Heart left ventricle (tissue), 16 donors: ENCODE data around the gene TRMT11. TPM values are rescaled to one million over a fixed set of nuclear protein-coding genes. Genes with fewer than 3 reads are reported as not detected.

Source experiments
- ATAC-seq, 4 donors: fragments of 200-7000 bp; cut with Tn5 transposase; one replicate each; pipeline ENCODE4 v1.9.1; 2020 to 2022; ENCODE audit warnings: moderate library complexity in 4 of 4, mild to moderate bottlenecking in 3 of 4, moderate number of reproducible peaks in 1 of 4
- DNase-seq, 5 donors: peaks; one replicate each; pipeline ENCODE4 v3.0.0-alpha.2; 2020
- H3K27ac ChIP-seq, 12 donors: fragments of 200-600 bp; sonication (generic) in 4 of 12; one replicate each; pipeline versions ENCODE4 v1.5.0 to v1.8.0; 2016 to 2022; ENCODE audit warnings: mild to moderate bottlenecking in 2 of 12
- H3K27me3 ChIP-seq, 9 donors: fragments of 200-600 bp; sonication (generic) in 2 of 9; one replicate each; pipeline versions ENCODE4 v1.5.1 to v1.8.0; 2016 to 2022; ENCODE audit warnings: mild to moderate bottlenecking in 3 of 9
- H3K36me3 ChIP-seq, 9 donors: fragments of 200-600 bp; sonication (generic) in 2 of 9; one replicate each; pipeline versions ENCODE4 v1.5.0 to v1.8.0; 2018 to 2022; ENCODE audit warnings: mild to moderate bottlenecking in 2 of 9
- H3K4me1 ChIP-seq, 12 donors: fragments of 200-600 bp; sonication (generic) in 4 of 12; one replicate each; pipeline versions ENCODE4 v1.5.0 to v1.8.0; 2016 to 2022; ENCODE audit warnings: mild to moderate bottlenecking in 3 of 12
- H3K4me3 ChIP-seq, 12 donors: fragments of 200-600 bp; sonication (generic) in 4 of 12; one replicate each; pipeline versions ENCODE4 v1.5.0 to v1.8.0; 2017 to 2022; ENCODE audit warnings: mild to moderate bottlenecking in 9 of 12, moderate library complexity in 4 of 12
- H3K9me3 ChIP-seq, 12 donors: fragments of 200-600 bp; sonication (generic) in 4 of 12; one replicate each; pipeline versions ENCODE4 v1.5.0 to v1.8.0; 2016 to 2022; ENCODE audit warnings: mild to moderate bottlenecking in 1 of 12
- POLR2A ChIP-seq, 2 donors: fragments of 450-650 bp; IDR thresholded peaks; one replicate each; pipeline ENCODE4 v1.6.1; 2017; ENCODE audit warnings: antibody characterized with exemption in 2 of 2, mild to moderate bottlenecking in 2 of 2, moderate library complexity in 2 of 2
- WGBS, 4 donors: extraction: QIAGEN DNeasy Blood & Tissue Kit in 2 of 4; methylation state at CpG; one replicate each; pipeline versions ENCODE4 v1.1.5 to v1.1.7; 2013 to 2018; 5-methylcytosine and 5-hydroxymethylcytosine counted together
- intact Hi-C, 10 donors: fragments of 100-400 bp; cut with DNase I; formaldehyde crosslinking; loops; one replicate each; pipeline versions ENCODE4 v1.11.1 to v1.14.2; 2022
- polyA plus RNA-seq, 2 donors: library from polyadenylated mRNA; stranded (reverse); fragments of 200-250 nt; gene quantifications; one replicate each; pipeline ENCODE4 v1.2.3, GENCODE V29; 2013
- total RNA-seq, 9 donors: library from RNA; depleted of rRNA in 2 of 9; stranded (reverse); fragments of >200 nt in 2 of 9; fragmentation: NEBNext Ultra II Directional in 3 of 9; extraction: Animal tissue kit (Norgen Biotek cat#: 25700) in 3 of 9; gene quantifications; one replicate each; pipeline versions ENCODE4 v1.1.0 to v1.2.4, GENCODE V29; 2016 to 2023
- TF ChIP-seq, protein P1 (sequence below), 12 donors: fragments of 200-600 bp; sonication (generic) in 4 of 12; IDR thresholded peaks; one replicate each; pipeline versions ENCODE4 v1.5.0 to v1.8.0; 2018 to 2022; ENCODE audit warnings: antibody characterized with exemption in 12 of 12, mild to moderate bottlenecking in 5 of 12
- donor health status: ischemic (EF 13 %, LVEDD 7.1; RV severe dilation, severe dysfunction).
- donor health status: healthy with polysubstance abuse.
- donor health status: DM: no; HTN: yes; CAD: no.
- donor health status: DM: no; HTN: no; CAD: no.
- donor health status: ischemic (EF 25% LVEDD 6.9; RV normal size, moderate dysfunction).
- donor health status: ischemic (EF 25% LVEDD 5.7; RV mildly dilated, moderate dysfunction).
- donor health status: healthy.
- donor health status: DM: yes; HTN: yes; CAD: no.
- donor health status: ischemic (EF 35%, LVEDD 5.7; RV mildly dilated, moderate dysfunction).
- donor health status: nonischemic (EF 11% LVEDD 7.7; RV severe dilation, severe dysfunction).
- donor health status: DM: yes; HTN: yes; CAD: no.
- donor health status: PGD.
- donor health status: ischemic (EF 29% LVEDD 5.4; RV normal size, mild dysfunction).
- donor health status: nonischemic (EF 23%, LVEDD 6.1; RV moderate dilation, normal function).

Gene TRMT11
- total and polyA plus RNA-seq, 11 donors = 8.0 to 15.6 (median 11.2) TPM

DNA sequence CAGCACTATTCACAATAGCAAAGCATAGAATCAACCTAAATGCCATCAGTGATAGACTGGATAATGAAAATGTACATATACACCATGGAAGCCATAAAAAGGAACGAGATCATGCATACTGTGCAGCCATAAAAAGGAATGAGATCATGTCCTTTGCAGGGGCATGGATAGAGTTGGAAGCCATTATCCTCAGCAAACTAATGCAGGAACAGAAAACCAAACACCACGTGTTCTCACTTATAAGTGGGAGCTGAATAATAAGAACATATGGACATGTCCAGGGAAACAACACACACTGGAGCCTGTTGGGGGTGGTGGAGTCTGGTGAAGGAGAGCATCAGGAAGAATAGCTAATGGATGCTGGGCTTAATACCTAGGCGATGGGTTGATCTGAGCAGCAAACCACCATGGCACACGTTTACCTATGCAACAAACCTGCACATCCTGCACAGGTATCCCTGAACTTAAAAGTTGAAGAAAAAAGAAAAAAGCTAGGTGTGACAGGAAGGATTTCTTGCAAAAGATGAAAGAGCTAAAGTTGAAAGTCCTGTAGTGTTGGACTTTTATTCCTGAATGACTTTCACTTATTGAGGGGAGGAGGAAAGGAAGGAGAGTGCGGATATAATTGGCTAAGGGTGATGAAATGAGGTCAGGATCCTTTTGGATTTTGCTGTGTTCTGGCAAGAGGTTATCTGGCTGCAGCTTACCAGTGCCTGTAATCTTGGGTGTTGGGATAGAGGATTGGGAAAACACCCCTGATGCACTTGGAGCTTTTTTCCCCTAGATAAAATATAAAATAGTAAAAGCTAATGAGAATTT is 8.5 kb downstream of the TRMT11 start:
- TF ChIP-seq, protein P1, sequence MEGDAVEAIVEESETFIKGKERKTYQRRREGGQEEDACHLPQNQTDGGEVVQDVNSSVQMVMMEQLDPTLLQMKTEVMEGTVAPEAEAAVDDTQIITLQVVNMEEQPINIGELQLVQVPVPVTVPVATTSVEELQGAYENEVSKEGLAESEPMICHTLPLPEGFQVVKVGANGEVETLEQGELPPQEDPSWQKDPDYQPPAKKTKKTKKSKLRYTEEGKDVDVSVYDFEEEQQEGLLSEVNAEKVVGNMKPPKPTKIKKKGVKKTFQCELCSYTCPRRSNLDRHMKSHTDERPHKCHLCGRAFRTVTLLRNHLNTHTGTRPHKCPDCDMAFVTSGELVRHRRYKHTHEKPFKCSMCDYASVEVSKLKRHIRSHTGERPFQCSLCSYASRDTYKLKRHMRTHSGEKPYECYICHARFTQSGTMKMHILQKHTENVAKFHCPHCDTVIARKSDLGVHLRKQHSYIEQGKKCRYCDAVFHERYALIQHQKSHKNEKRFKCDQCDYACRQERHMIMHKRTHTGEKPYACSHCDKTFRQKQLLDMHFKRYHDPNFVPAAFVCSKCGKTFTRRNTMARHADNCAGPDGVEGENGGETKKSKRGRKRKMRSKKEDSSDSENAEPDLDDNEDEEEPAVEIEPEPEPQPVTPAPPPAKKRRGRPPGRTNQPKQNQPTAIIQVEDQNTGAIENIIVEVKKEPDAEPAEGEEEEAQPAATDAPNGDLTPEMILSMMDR (IDR thresholded peaks at IDR 0.05) = no peak
- TF ChIP-seq POLR2A (IDR thresholded peaks at IDR 0.05) = no peak
- DNase-seq (no peak), ATAC-seq (peak in 1 of 4 donors; percentile 57)
- Histone ChIP-seq H3K27me3 (no peaks in the 10 kb centered on the region), H3K4me1 (peaks cover 0 to 15% (median 3%) of the 10 kb centered on the region in 12 donors), H3K36me3 (peaks cover 0 to 29% (median 21%) of the 10 kb centered on the region in 9 donors), H3K4me3 (no peak overlapping the region), H3K9me3 (no peaks in the 10 kb centered on the region), H3K27ac (no peak overlapping the region)
- 63 to 73% (median 68%) methylated on average over 5 of the region's 5 CpGs for WGBS, 4 donors
- intact Hi-C loops = loop anchor here in 3 of 10 donors (5.0 to 10.0 kb wide), 2 partner anchors 1127 to 1130 kb away; no protein-coding TSS in a partner anchor

DNA sequence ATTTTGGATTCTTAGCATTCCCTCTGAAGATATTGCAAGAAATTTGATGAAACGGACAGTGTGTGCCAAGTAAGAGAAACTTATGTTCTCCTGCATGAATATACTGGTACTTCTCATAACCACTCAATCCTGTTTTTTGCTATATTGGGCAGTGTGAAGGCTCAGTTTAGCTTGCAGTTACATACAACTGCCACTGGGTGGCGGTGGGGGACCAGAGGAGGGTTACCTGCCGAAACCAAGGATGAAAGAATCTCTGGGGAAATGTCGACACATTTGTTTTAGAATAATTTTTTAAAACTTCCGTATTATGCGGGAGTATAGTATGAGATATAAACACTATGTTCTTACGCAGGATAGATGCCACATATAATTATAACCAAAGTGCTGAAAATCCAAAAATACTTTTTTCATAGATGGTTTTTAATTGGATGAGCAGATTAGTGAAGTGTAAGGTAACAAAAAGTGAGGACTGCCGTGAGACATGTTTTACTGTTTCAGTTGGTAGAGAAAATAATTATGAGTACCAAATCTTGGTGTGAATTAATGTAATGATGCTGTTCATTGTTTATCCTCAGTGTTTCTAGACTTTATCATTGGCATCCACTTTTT is 9.7 kb downstream of the TRMT11 start:
- DNase-seq = peak; percentile 39 to 72 (median 45)

DNA sequence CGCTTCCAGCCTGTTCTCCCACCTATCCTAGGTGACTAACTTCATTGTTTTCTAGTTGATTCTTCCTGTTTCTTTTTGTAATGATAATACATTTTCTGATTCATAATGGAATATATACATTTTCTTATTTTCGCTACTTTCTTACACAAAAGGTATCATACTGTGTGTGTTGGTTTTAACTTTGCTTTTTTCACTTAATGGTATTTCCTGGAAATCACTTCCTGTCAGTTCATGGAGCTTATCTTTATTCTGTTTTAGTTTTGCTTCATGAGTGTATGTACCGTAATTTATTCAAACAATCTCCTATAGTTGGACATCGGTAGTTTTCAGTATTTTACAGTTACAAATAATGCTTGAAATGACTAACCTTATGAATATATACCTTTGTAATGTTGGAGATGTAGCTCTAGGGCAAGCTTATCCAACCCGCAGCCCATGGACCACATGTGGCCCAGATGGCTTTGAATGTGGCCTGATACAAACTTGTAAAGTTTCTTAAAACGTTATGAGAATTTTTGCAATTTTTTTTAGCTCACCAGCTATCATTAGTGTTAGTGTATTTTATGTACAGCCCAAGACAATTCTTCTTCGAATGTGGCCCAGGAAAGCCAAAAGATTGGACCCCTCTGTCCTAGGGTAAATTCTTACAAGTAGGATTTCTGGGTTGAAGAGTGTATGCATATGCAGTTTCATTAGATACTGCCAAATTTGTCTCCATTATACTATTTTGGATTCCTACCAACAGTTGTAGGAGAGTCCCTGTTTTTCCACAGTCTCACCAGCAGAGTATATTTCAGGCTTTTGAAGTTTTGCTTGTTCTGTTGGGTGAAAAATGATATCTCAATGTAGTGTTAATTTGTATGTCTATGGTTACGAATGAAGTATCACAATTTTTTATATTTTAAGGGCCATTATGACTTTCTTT is 16.7 kb downstream of the TRMT11 start:
- H3K4me1 ChIP-seq = no peaks in the 10 kb centered on the region
- H3K27ac ChIP-seq = no peak overlapping the region
- H3K27me3 ChIP-seq = no peaks in the 10 kb centered on the region
- DNase-seq (no peak), ATAC-seq (no peak)
- TF ChIP-seq POLR2A (IDR thresholded peaks at IDR 0.05) = no peak
- TF ChIP-seq, protein P1 (IDR thresholded peaks at IDR 0.05) = no peak
- 91 to 95% (median 93%) methylated on average over 8 of the region's 8 CpGs for WGBS, 4 donors
- no peaks in the 10 kb centered on the region for H3K9me3 ChIP-seq
- no peak overlapping the region for H3K4me3 ChIP-seq
- peaks cover 0 to 88% (median 17%) of the 10 kb centered on the region in 9 donors for H3K36me3 ChIP-seq
- intact Hi-C loops = no loop called here

More for the DNA sequence above, 9.7 kb downstream of the TRMT11 start:
- Histone ChIP-seq H3K4me3 (no peak overlapping the region), H3K9me3 (no peaks in the 10 kb centered on the region), H3K27ac (no peak overlapping the region), H3K4me1 (peaks cover 0 to 15% (median 3%) of the 10 kb centered on the region in 12 donors), H3K36me3 (peaks cover 0 to 41% (median 21%) of the 10 kb centered on the region in 9 donors), H3K27me3 (no peaks in the 10 kb centered on the region)
- TF ChIP-seq POLR2A (IDR thresholded peaks at IDR 0.05) = no peak
- TF ChIP-seq, protein P1 (IDR thresholded peaks at IDR 0.05) = peak; percentile 92 to 98 (median 96)
- intact Hi-C loops = loop anchor here in 3 of 10 donors (5.0 to 10.0 kb wide), 2 partner anchors 1126 to 1129 kb away; no protein-coding TSS in a partner anchor
- ATAC-seq = peak; percentile 70 to 87 (median 82)
- WGBS, 4 donors = 8 to 13% (median 12%) methylated on average over 8 of the region's 8 CpGs
